WTC11 (cell line): ENCODE results near the gene COL19A1. TPM values are rescaled to one million over a fixed set of nuclear protein-coding genes. Genes with fewer than 3 reads are reported as not detected.

ENCODE experiments used
- ATAC-seq: fragments of 200-7000 bp; cut with Tn5 transposase; 2 replicates; pipeline ENCODE4 v1.10.0; 2021; ENCODE audit warnings: mild to moderate bottlenecking, moderate library complexity
- CTCF ChIA-PET: fragments of 300-600 bp; sonication (Branson Sonifier 250); formaldehyde crosslinking; loops from one replicate; lab custom pipeline; 2021; ENCODE audit warnings: antibody characterized with exemption; lab: Charles Lee
- POLR2A ChIA-PET: fragments of 350-600 bp; sonication (Branson Sonifier 250); formaldehyde crosslinking; loops from one replicate; lab custom pipeline; 2021; ENCODE audit warnings: antibody characterized with exemption; lab: Charles Lee
- DNase-seq: peaks from one replicate; pipeline ENCODE4 v3.0.0; 2021; ENCODE audit warnings: low spot score
- H3K27ac Mint-ChIP-seq: 2 replicates; pipeline ENCODE4 v1.8.0; 2021; ENCODE audit warnings: mixed read lengths
- H3K27me3 Mint-ChIP-seq: 2 replicates; pipeline ENCODE4 v1.8.0; 2021; ENCODE audit warnings: low read depth, mild to moderate bottlenecking, moderate library complexity, mixed read lengths
- H3K36me3 Mint-ChIP-seq: 2 replicates; pipeline ENCODE4 v1.8.0; 2021; ENCODE audit warnings: mixed read lengths
- H3K4me1 Mint-ChIP-seq: 2 replicates; pipeline ENCODE4 v1.8.0; 2022; ENCODE audit warnings: mixed read lengths
- H3K4me3 Mint-ChIP-seq: 2 replicates; pipeline ENCODE4 v1.8.0; 2021; ENCODE audit warnings: mild to moderate bottlenecking, moderate library complexity, mixed read lengths
- H3K9me3 Mint-ChIP-seq: 2 replicates; pipeline ENCODE4 v1.8.0; 2021; ENCODE audit warnings: mixed read lengths
- AR ChIP-seq: fragments of 250-450 bp; sonication (Bioruptor Pico); IDR thresholded peaks from 2 replicates; pipeline ENCODE4 v1.9.0; 2021; ENCODE audit warnings: mild to moderate bottlenecking
- ATF1 ChIP-seq: sonication (generic); formaldehyde crosslinking; IDR thresholded peaks from 2 replicates; pipeline ENCODE4 v1.8.1; 2023; ENCODE audit warnings: mild to moderate bottlenecking, moderate library complexity, missing genetic modification reagents
- ATF3 ChIP-seq: sonication (generic); formaldehyde crosslinking; conservative IDR thresholded peaks from 2 replicates; pipeline ENCODE4 v1.8.1; 2022; ENCODE audit warnings: mild to moderate bottlenecking, missing genetic modification reagents
- CDX4 ChIP-seq: fragments of 250-450 bp; sonication (Bioruptor Pico); IDR thresholded peaks from 2 replicates; pipeline ENCODE4 v1.9.0; 2021; ENCODE audit warnings: moderate library complexity, mild to moderate bottlenecking, inconsistent platforms, borderline replicate concordance
- EMX1 ChIP-seq: fragments of 250-450 bp; sonication (Bioruptor Pico); IDR thresholded peaks from 2 replicates; pipeline ENCODE4 v1.8.0; 2021; ENCODE audit warnings: mild to moderate bottlenecking
- FOXJ3 ChIP-seq: sonication (generic); formaldehyde crosslinking; IDR thresholded peaks from 2 replicates; pipeline ENCODE4 v1.9.0; 2021; ENCODE audit warnings: missing genetic modification reagents, mild to moderate bottlenecking, borderline replicate concordance
- GABPB1 ChIP-seq: sonication (generic); formaldehyde crosslinking; IDR thresholded peaks from 2 replicates; pipeline ENCODE4 v1.8.1; 2023; ENCODE audit warnings: mild to moderate bottlenecking, missing genetic modification reagents
- JUN ChIP-seq: sonication (generic); formaldehyde crosslinking; IDR thresholded peaks from 2 replicates; pipeline ENCODE4 v1.8.0; 2023; ENCODE audit warnings: mild to moderate bottlenecking, missing genetic modification reagents
- MYBL2 ChIP-seq: sonication (generic); formaldehyde crosslinking; IDR thresholded peaks from 2 replicates; pipeline ENCODE4 v1.8.1; 2023; ENCODE audit warnings: mild to moderate bottlenecking, moderate library complexity, missing genetic modification reagents
- NFE2L1 ChIP-seq: sonication (generic); formaldehyde crosslinking; IDR thresholded peaks from 2 replicates; pipeline ENCODE4 v1.8.1; 2023; ENCODE audit warnings: missing genetic modification reagents
- NFYB ChIP-seq: sonication (generic); formaldehyde crosslinking; conservative IDR thresholded peaks from 2 replicates; pipeline ENCODE4 v1.8.0; 2022; ENCODE audit warnings: low read depth, missing genetic modification reagents
- NR1H2 ChIP-seq: sonication (generic); formaldehyde crosslinking; IDR thresholded peaks from 2 replicates; pipeline ENCODE4 v1.9.0; 2021; ENCODE audit warnings: mild to moderate bottlenecking, moderate library complexity, missing genetic modification reagents
- NR3C1 ChIP-seq: sonication (generic); formaldehyde crosslinking; conservative IDR thresholded peaks from 2 replicates; pipeline ENCODE4 v1.8.1; 2023; ENCODE audit warnings: low read depth, mild to moderate bottlenecking, missing genetic modification reagents
- RORB ChIP-seq: fragments of 250-450 bp; sonication (Bioruptor Pico); IDR thresholded peaks from 2 replicates; pipeline ENCODE4 v1.9.0; 2021; ENCODE audit warnings: mild to moderate bottlenecking
- USF2 ChIP-seq: sonication (generic); formaldehyde crosslinking; IDR thresholded peaks from 2 replicates; pipeline ENCODE4 v1.8.1; 2023; ENCODE audit warnings: mild to moderate bottlenecking, missing genetic modification reagents, moderate library complexity
- total RNA-seq: library from RNA; stranded (reverse); gene quantifications from 3 replicates; pipeline ENCODE4 v1.2.3, GENCODE V29; 2021
- TF ChIP-seq, protein P1 (sequence below): sonication (generic); formaldehyde crosslinking; IDR thresholded peaks from 2 replicates; pipeline ENCODE4 v1.8.1; 2023; ENCODE audit warnings: mild to moderate bottlenecking, missing genetic modification reagents, borderline replicate concordance
- TF ChIP-seq, protein P2 (sequence below): sonication (generic); formaldehyde crosslinking; IDR thresholded peaks from 2 replicates; pipeline ENCODE4 v1.8.0; 2023; ENCODE audit warnings: missing genetic modification reagents
- TF ChIP-seq, protein P3 (sequence below): sonication (generic); formaldehyde crosslinking; conservative IDR thresholded peaks from 2 replicates; pipeline ENCODE4 v1.8.1; 2023; ENCODE audit warnings: mild to moderate bottlenecking, low read depth, missing genetic modification reagents, moderate library complexity
- TF ChIP-seq, protein P4 (sequence below): sonication (generic); formaldehyde crosslinking; IDR thresholded peaks from 2 replicates; pipeline ENCODE4 v1.8.1; 2022; ENCODE audit warnings: low read depth, mild to moderate bottlenecking, moderate library complexity, missing genetic modification reagents, borderline replicate concordance
- TF ChIP-seq, protein P5 (sequence below): sonication (generic); formaldehyde crosslinking; IDR thresholded peaks from 2 replicates; pipeline ENCODE4 v1.8.0; 2022; ENCODE audit warnings: mild to moderate bottlenecking, missing genetic modification reagents

Gene COL19A1
- total RNA-seq, 1 experiment from 2014 or later = not detected

DNA sequence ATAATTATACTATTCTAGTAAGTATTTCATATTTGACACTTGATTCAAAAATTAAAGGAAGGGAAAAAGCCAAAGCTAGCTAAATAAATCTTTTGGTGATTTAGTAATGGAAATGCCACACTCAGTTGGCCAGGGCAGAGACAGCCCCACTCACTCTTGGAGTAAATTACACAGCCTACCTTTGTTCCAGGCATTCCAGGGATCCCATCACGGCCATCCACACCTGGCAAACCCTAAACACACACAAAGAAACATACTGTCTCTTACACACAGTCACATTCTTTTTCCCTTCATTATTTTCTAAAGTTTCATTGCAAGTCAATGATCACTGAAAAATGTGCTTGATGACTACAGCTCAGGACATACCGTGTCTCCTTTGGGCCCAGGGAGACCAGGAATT, 388.4 kb downstream of the COL19A1 start:
- H3K27me3 Mint-ChIP-seq = no peaks in the 10 kb centered on the region
- ChIA-PET CTCF (no interaction called here), POLR2A (no interaction called here)
- no peaks in the 10 kb centered on the region for H3K36me3 Mint-ChIP-seq
- H3K9me3 Mint-ChIP-seq = no peaks in the 10 kb centered on the region
- H3K27ac Mint-ChIP-seq = peak overlapping the region; percentile 19; the same call in 1 of the 2 replicates
- DNase-seq (no peak), ATAC-seq (no peak)
- no peaks in the 10 kb centered on the region; the same call in 1 of the 2 replicates for H3K4me1 Mint-ChIP-seq
- no peak for TF ChIP-seq EMX1 (CRISPR knock-in tag)
- TF ChIP-seq, protein P1, sequence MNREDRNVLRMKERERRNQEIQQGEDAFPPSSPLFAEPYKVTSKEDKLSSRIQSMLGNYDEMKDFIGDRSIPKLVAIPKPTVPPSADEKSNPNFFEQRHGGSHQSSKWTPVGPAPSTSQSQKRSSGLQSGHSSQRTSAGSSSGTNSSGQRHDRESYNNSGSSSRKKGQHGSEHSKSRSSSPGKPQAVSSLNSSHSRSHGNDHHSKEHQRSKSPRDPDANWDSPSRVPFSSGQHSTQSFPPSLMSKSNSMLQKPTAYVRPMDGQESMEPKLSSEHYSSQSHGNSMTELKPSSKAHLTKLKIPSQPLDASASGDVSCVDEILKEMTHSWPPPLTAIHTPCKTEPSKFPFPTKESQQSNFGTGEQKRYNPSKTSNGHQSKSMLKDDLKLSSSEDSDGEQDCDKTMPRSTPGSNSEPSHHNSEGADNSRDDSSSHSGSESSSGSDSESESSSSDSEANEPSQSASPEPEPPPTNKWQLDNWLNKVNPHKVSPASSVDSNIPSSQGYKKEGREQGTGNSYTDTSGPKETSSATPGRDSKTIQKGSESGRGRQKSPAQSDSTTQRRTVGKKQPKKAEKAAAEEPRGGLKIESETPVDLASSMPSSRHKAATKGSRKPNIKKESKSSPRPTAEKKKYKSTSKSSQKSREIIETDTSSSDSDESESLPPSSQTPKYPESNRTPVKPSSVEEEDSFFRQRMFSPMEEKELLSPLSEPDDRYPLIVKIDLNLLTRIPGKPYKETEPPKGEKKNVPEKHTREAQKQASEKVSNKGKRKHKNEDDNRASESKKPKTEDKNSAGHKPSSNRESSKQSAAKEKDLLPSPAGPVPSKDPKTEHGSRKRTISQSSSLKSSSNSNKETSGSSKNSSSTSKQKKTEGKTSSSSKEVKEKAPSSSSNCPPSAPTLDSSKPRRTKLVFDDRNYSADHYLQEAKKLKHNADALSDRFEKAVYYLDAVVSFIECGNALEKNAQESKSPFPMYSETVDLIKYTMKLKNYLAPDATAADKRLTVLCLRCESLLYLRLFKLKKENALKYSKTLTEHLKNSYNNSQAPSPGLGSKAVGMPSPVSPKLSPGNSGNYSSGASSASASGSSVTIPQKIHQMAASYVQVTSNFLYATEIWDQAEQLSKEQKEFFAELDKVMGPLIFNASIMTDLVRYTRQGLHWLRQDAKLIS = no peak
- TF ChIP-seq NR3C1 (CRISPR knock-in tag) = no peak
- no peak for TF ChIP-seq USF2 (CRISPR knock-in tag)
- TF ChIP-seq NFE2L1 (CRISPR knock-in tag) = no peak
- no peak for TF ChIP-seq NFYB (CRISPR knock-in tag)
- TF ChIP-seq RORB (CRISPR knock-in tag) = no peak
- TF ChIP-seq MYBL2 (CRISPR knock-in tag) = no peak
- TF ChIP-seq GABPB1 (CRISPR knock-in tag) = no peak
- no peak for TF ChIP-seq NR1H2 (CRISPR knock-in tag)
- TF ChIP-seq, protein P2, sequence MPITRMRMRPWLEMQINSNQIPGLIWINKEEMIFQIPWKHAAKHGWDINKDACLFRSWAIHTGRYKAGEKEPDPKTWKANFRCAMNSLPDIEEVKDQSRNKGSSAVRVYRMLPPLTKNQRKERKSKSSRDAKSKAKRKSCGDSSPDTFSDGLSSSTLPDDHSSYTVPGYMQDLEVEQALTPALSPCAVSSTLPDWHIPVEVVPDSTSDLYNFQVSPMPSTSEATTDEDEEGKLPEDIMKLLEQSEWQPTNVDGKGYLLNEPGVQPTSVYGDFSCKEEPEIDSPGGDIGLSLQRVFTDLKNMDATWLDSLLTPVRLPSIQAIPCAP = no peak
- TF ChIP-seq, protein P3, sequence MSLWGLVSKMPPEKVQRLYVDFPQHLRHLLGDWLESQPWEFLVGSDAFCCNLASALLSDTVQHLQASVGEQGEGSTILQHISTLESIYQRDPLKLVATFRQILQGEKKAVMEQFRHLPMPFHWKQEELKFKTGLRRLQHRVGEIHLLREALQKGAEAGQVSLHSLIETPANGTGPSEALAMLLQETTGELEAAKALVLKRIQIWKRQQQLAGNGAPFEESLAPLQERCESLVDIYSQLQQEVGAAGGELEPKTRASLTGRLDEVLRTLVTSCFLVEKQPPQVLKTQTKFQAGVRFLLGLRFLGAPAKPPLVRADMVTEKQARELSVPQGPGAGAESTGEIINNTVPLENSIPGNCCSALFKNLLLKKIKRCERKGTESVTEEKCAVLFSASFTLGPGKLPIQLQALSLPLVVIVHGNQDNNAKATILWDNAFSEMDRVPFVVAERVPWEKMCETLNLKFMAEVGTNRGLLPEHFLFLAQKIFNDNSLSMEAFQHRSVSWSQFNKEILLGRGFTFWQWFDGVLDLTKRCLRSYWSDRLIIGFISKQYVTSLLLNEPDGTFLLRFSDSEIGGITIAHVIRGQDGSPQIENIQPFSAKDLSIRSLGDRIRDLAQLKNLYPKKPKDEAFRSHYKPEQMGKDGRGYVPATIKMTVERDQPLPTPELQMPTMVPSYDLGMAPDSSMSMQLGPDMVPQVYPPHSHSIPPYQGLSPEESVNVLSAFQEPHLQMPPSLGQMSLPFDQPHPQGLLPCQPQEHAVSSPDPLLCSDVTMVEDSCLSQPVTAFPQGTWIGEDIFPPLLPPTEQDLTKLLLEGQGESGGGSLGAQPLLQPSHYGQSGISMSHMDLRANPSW (CRISPR knock-in tag) = no peak
- TF ChIP-seq ATF3 (CRISPR knock-in tag) = no peak
- TF ChIP-seq ATF1 = no peak
- no peak for TF ChIP-seq FOXJ3 (CRISPR knock-in tag)
- no peak for TF ChIP-seq JUN (CRISPR knock-in tag)
- TF ChIP-seq CDX4 (CRISPR knock-in tag) = no peak
- TF ChIP-seq, protein P4, sequence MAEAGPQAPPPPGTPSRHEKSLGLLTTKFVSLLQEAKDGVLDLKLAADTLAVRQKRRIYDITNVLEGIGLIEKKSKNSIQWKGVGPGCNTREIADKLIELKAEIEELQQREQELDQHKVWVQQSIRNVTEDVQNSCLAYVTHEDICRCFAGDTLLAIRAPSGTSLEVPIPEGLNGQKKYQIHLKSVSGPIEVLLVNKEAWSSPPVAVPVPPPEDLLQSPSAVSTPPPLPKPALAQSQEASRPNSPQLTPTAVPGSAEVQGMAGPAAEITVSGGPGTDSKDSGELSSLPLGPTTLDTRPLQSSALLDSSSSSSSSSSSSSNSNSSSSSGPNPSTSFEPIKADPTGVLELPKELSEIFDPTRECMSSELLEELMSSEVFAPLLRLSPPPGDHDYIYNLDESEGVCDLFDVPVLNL (CRISPR knock-in tag) = no peak
- no peak for TF ChIP-seq AR
- TF ChIP-seq, protein P5, sequence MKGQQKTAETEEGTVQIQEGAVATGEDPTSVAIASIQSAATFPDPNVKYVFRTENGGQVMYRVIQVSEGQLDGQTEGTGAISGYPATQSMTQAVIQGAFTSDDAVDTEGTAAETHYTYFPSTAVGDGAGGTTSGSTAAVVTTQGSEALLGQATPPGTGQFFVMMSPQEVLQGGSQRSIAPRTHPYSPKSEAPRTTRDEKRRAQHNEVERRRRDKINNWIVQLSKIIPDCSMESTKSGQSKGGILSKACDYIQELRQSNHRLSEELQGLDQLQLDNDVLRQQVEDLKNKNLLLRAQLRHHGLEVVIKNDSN (CRISPR knock-in tag) = no peak
- no peak overlapping the region for H3K4me3 Mint-ChIP-seq
